Erythroblast (primary cell): ENCODE measurements around the gene ARHGEF12.

ENCODE experiments used
- DNase-seq, 2 experiments: peaks; one replicate each; lab custom pipeline; 2025; lab: John Stamatoyannopoulos, UW
- GATA1 ChIP-seq: IDR thresholded peaks from 2 replicates; pipeline ENCODE4 v1.6.1; 2011; ENCODE audit warnings: low read depth, mild to moderate bottlenecking, control low read depth, low read length, moderate library complexity
- POLR2A ChIP-seq: IDR thresholded peaks from 2 replicates; pipeline ENCODE4 v1.6.1; 2011; ENCODE audit warnings: mild to moderate bottlenecking, low read length

Gene ARHGEF12

DNA sequence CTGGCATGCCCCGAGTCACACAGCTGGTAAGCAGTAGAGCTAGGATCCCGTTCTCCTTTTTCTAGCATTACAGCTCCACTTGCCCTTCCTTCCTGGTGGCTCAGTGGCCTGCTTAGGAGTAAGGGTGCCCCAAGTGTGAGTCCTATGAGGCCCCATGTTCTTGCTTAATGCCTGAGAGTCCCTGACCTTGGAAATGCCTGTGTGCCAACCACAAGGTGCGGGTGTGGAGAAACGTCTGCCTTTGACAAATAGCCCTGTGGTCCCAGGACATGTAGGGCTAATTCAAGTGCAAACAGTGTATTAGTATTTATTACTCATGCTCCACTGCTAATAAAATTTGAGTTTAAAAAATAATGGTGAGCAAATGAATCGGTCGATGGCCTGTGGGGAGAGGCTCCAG, 193.7 kb downstream of the ARHGEF12 start:
- no peak for TF ChIP-seq POLR2A
- TF ChIP-seq GATA1 = no peak
- no peak for DNase-seq

- no peak for DNase-seq
- TF ChIP-seq POLR2A (no peak), GATA1 (no peak)
Observed at GRCh38 chr11:120532082-120532831, 196.0 kb downstream of the ARHGEF12 start.

GRCh38 chr11:120532832-120533196, 196.6 kb downstream of the ARHGEF12 start:
- TF ChIP-seq POLR2A (no peak), GATA1 (no peak)
- peak in 1 of 2 experiments; percentile 5 for DNase-seq

DNA sequence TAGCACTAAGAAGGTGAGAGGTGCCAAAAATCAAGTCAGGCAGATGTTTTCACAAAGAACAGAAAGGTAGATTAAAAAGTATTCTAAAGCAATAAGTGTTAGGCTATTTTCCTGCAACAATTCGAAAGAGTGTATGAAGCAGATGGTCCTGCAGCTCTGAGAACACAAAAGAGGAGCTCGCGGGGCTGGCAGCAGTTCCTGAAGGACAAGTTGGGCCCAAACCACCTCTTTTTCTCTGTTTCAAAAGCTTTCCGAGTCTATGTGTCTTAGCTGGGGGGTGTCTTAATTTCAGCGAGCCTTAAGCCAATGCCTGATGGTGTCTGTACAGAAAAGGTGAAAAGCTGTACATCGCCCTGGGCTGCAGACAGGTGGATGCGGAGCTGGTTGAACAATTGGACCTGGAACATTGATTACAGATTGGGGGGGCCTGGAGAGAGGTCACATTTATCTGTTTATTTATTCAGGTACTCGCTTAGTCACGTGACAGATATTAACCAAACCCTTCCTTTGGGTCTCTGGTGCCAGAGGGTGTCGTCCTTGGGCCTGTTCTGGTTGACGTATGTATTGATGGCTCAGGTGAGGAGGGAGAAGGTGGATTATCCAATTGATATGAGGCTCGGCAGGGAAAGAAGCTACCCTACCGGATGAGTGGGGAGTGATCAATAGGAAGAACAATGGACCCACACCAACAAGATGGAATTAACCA, 200.0 kb downstream of the ARHGEF12 start:
- DNase-seq = no peak
- TF ChIP-seq POLR2A (no peak), GATA1 (no peak)

GRCh38 chr11:120536797-120537169, 200.6 kb downstream of the ARHGEF12 start:
- no peak for TF ChIP-seq GATA1
- TF ChIP-seq POLR2A = no peak
- DNase-seq = no peak

DNA sequence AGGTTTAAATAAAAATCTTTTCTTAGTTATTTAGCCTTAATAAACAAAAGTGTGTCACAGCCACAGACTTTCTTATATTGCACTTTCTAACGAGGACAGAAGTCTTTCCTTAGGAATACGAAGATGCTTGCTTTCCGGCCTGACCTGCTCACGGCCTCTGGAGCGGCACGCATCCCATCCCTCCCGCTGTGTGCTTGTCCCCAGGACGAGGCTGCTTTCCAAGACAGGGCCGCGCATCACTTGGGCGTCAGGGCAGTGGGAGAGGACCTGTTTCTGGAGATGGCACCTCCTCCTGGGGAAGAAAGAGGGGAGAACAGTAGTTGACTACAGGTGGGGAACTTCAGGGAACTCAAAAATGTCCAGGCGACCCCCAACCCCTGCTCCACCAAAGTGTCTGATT, 201.8 kb downstream of the ARHGEF12 start:
- no peak for TF ChIP-seq GATA1
- no peak for TF ChIP-seq POLR2A
- DNase-seq = no peak

GRCh38 chr11:120538707-120539106, 202.5 kb downstream of the ARHGEF12 start:
- TF ChIP-seq GATA1 (no peak), POLR2A (no peak)
- no peak for DNase-seq
